Kidney glomerular epithelial cell (primary cell): ENCODE results near the gene ACBD3.
A peak's percentile ranks its signal among the peaks of the same experiment; 100 is the strongest.

Experiments used
- DNase-seq: peaks from one replicate; lab custom pipeline; 2025; lab: John Stamatoyannopoulos, UW

Gene ACBD3

GRCh38 chr1:226111883-226112261 is 74.7 kb downstream of the ACBD3 start:
- no peak for DNase-seq

GRCh38 chr1:226111098-226111882 is 75.3 kb downstream of the ACBD3 start:
- DNase-seq: no peak

- peak; percentile 43 for DNase-seq
Observed at GRCh38 chr1:226110249-226111097, 76.1 kb downstream of the ACBD3 start.

GRCh38 chr1:226109829-226110248 is 76.7 kb downstream of the ACBD3 start:
- DNase-seq: peak; percentile 67

- DNase-seq: no peak
Observed at GRCh38 chr1:226108935-226109828, 77.4 kb downstream of the ACBD3 start.

- no peak for DNase-seq
Observed at GRCh38 chr1:226107471-226108460, 78.8 kb downstream of the ACBD3 start.

- DNase-seq: no peak
Observed at GRCh38 chr1:226104671-226105121, 81.8 kb downstream of the ACBD3 start.

- DNase-seq: no peak
Observed at GRCh38 chr1:226100436-226101391, 85.8 kb downstream of the ACBD3 start.

GRCh38 chr1:226098870-226099835 is 87.4 kb downstream of the ACBD3 start:
- DNase-seq: no peak

GRCh38 chr1:226097866-226098625 is 88.5 kb downstream of the ACBD3 start:
- no peak for DNase-seq

GRCh38 chr1:226095286-226095685 is 91.3 kb downstream of the ACBD3 start:
- DNase-seq: no peak
